ENCODE results near the gene PRSS38.

PRSS38 gene

GRCh38 chr1:227854189-227854588, 38.7 kb downstream of the PRSS38 start:
- no peak for TF ChIP-seq CTCF (IDR thresholded peaks at IDR 0.05; ENCODE audit: insufficient read depth, low read depth, low read length, missing control alignments)
- DNase-seq (ENCODE audit: low read depth): no peak
- H3K4me3 ChIP-seq (ENCODE audit: low read depth, low read length): no peak overlapping the region

GRCh38 chr1:227855687-227856086, 40.2 kb downstream of the PRSS38 start:
- TF ChIP-seq CTCF (IDR thresholded peaks at IDR 0.05; ENCODE audit: insufficient read depth, low read depth, low read length, missing control alignments): no peak
- H3K4me3 ChIP-seq (ENCODE audit: low read depth, low read length): no peak overlapping the region
- DNase-seq (ENCODE audit: low read depth): no peak

GRCh38 chr1:227856147-227856858, 40.8 kb downstream of the PRSS38 start:
- no peak overlapping the region for H3K4me3 ChIP-seq (ENCODE audit: low read depth, low read length)
- TF ChIP-seq CTCF (IDR thresholded peaks at IDR 0.05; ENCODE audit: insufficient read depth, low read depth, low read length, missing control alignments): no peak
- DNase-seq (ENCODE audit: low read depth): no peak

GRCh38 chr1:227864882-227865281, 49.4 kb downstream of the PRSS38 start:
- DNase-seq (ENCODE audit: low read depth): no peak
- H3K4me3 ChIP-seq (ENCODE audit: low read depth, low read length): no peak overlapping the region
- TF ChIP-seq CTCF (IDR thresholded peaks at IDR 0.05; ENCODE audit: insufficient read depth, low read depth, low read length, missing control alignments): no peak

- no peak for TF ChIP-seq CTCF (IDR thresholded peaks at IDR 0.05; ENCODE audit: insufficient read depth, low read depth, low read length, missing control alignments)
- no peak for DNase-seq (ENCODE audit: low read depth)
- H3K4me3 ChIP-seq (ENCODE audit: low read depth, low read length): no peak overlapping the region
Measured at GRCh38 chr1:227869279-227869842, 53.9 kb downstream of the PRSS38 start.

- H3K4me3 ChIP-seq (ENCODE audit: low read depth, low read length): no peak overlapping the region
- no peak for DNase-seq (ENCODE audit: low read depth)
- no peak for TF ChIP-seq CTCF (IDR thresholded peaks at IDR 0.05; ENCODE audit: insufficient read depth, low read depth, low read length, missing control alignments)
Measured at GRCh38 chr1:227869851-227870305, 54.4 kb downstream of the PRSS38 start.
